GM19099 (cell line): ENCODE data around the gene GYG1.

ENCODE experiments used
- POLR2A ChIP-seq: IDR thresholded peaks from 3 replicates; pipeline ENCODE4 v1.6.1; 2011; ENCODE audit warnings: low read depth; ENCODE audit not compliant: insufficient read length; ENCODE audit errors: extremely low read depth

GYG1 gene

GRCh38 chr3:148991219-148992026 is at the start of gene GYG1:
TSS of gene GYG1 (plus strand) at chr3:148991540. CDS start at chr3:148991641, 101 bp downstream.
- TF ChIP-seq POLR2A = peak; percentile 96

GRCh38 chr3:148943506-148944205 is 47.7 kb upstream of the GYG1 start:
- TF ChIP-seq POLR2A = no peak

- no peak for TF ChIP-seq POLR2A
Observed at GRCh38 chr3:148945116-148945515, 46.2 kb upstream of the GYG1 start.

GRCh38 chr3:148948913-148949657 is 42.3 kb upstream of the GYG1 start:
- TF ChIP-seq POLR2A = no peak

- TF ChIP-seq POLR2A = no peak
Observed at GRCh38 chr3:148950806-148951205, 40.5 kb upstream of the GYG1 start.

GRCh38 chr3:148951599-148952361 is 39.6 kb upstream of the GYG1 start:
- TF ChIP-seq POLR2A = no peak

- TF ChIP-seq POLR2A = no peak
Observed at GRCh38 chr3:148953094-148953493, 38.2 kb upstream of the GYG1 start.

GRCh38 chr3:148954981-148955380 is 36.4 kb upstream of the GYG1 start:
- no peak for TF ChIP-seq POLR2A

GRCh38 chr3:148955544-148956346 is 35.6 kb upstream of the GYG1 start:
- TF ChIP-seq POLR2A = no peak

- TF ChIP-seq POLR2A = no peak
Observed at GRCh38 chr3:148957586-148957985, 33.8 kb upstream of the GYG1 start.

GRCh38 chr3:148958696-148959095 is 32.6 kb upstream of the GYG1 start:
- TF ChIP-seq POLR2A = no peak

GRCh38 chr3:148962513-148962912 is 28.8 kb upstream of the GYG1 start:
- TF ChIP-seq POLR2A = no peak

GRCh38 chr3:148964809-148965208 is 26.5 kb upstream of the GYG1 start:
- TF ChIP-seq POLR2A = no peak

GRCh38 chr3:148968321-148968720 is 23.0 kb upstream of the GYG1 start:
- TF ChIP-seq POLR2A = no peak
